ENCODE data around the gene NEU1. TPM values are rescaled to one million over a fixed set of nuclear protein-coding genes. Genes with fewer than 3 reads are reported as not detected.

The NEU1 gene
- polyA plus RNA-seq, 1 of the 3 experiments (the other 2 are of a cell fraction): 43.0 TPM

GRCh38 chr6:31897612-31898382 lies 35.2 kb upstream of the NEU1 start, which contains the start of gene EHMT2 (continued):
- TF ChIP-seq MAX (IDR thresholded peaks at IDR 0.05; ENCODE audit: low read depth): peak; percentile 76; the same call in 1 of the 2 replicates
- TF ChIP-seq TAF1 (IDR thresholded peaks at IDR 0.05; ENCODE audit: borderline replicate concordance, low read depth, low read length): 0 out of 2 replicates have a peak, but pooled peaks have one; percentile 51
- no peak for TF ChIP-seq FOXM1 (IDR thresholded peaks at IDR 0.05; ENCODE audit: low read depth)
- TF ChIP-seq CHD2 (IDR thresholded peaks at IDR 0.05; ENCODE audit: low read length, partially characterized antibody): no peak
- no peak for TF ChIP-seq REST (IDR thresholded peaks at IDR 0.05; ENCODE audit: low read depth, low read length)
- TF ChIP-seq IRF3 (IDR thresholded peaks at IDR 0.05; ENCODE audit: low read depth, low read length): no peak
- TF ChIP-seq RCOR1 (IDR thresholded peaks at IDR 0.05; ENCODE audit: low read length): no peak
- TF ChIP-seq ELF1 (IDR thresholded peaks at IDR 0.05): no peak
- TF ChIP-seq MEF2A (IDR thresholded peaks at IDR 0.05; ENCODE audit: borderline replicate concordance, low read depth): no peak
- TF ChIP-seq FOSL2 (IDR thresholded peaks at IDR 0.05; ENCODE audit: borderline replicate concordance, low read depth): no peak
- TF ChIP-seq TCF12 (IDR thresholded peaks at IDR 0.05): no peak
- TF ChIP-seq YY1 (IDR thresholded peaks at IDR 0.05; ENCODE audit: low read depth): peak; percentile 73; the same call in 1 of the 2 replicates
- no peak for TF ChIP-seq EP300 (IDR thresholded peaks at IDR 0.05; ENCODE audit: borderline replicate concordance in 1 of 2, low read depth in 1 of 2, low read length in 1 of 2)
- TF ChIP-seq NRF1 (IDR thresholded peaks at IDR 0.05; ENCODE audit: low read depth, low read length): peak; percentile 46; the same call in 1 of the 2 replicates
- TF ChIP-seq RFX5 (IDR thresholded peaks at IDR 0.05; ENCODE audit: low read length): no peak
- 0 out of 2 replicates have a peak, but pooled peaks have one; percentile 10 for TF ChIP-seq JUND (IDR thresholded peaks at IDR 0.05)
- TF ChIP-seq MXI1 (IDR thresholded peaks at IDR 0.05; ENCODE audit: low read depth, low read length): no peak; the same call in 1 of the 2 replicates
- peak; percentile 82 for TF ChIP-seq USF2 (IDR thresholded peaks at IDR 0.05; ENCODE audit: borderline replicate concordance, low read depth, low read length)
- TF ChIP-seq SIN3A (IDR thresholded peaks at IDR 0.05; ENCODE audit: borderline replicate concordance, low read depth, low read length): no peak
- no peak for TF ChIP-seq ZBTB33 (IDR thresholded peaks at IDR 0.05; ENCODE audit: borderline replicate concordance, low read depth)
- no peak for TF ChIP-seq SMC3 (IDR thresholded peaks at IDR 0.05; ENCODE audit: low read depth, low read length)
